Spleen (tissue), 11 donors: ENCODE results near the gene HRH2. TPM values are rescaled to one million over a fixed set of nuclear protein-coding genes. Genes with fewer than 3 reads are reported as not detected.

Experiments
- DNase-seq: peaks from one replicate; pipeline ENCODE4 v3.0.0-alpha.2; 2020
- H3K27ac ChIP-seq, 8 donors: fragments of 200-600 bp; sonication (generic) in 7 of 8; 1 replicate in 4 of 8; 2 replicates in 4 of 8; pipeline versions ENCODE4 v1.5.0 to v1.8.0; 2016 to 2021; ENCODE audit warnings: inconsistent platforms in 4 of 8, mild to moderate bottlenecking in 4 of 8, moderate library complexity in 1 of 8
- H3K27me3 ChIP-seq, 7 donors: fragments of 200-600 bp; sonication (generic) in 6 of 7; replicated peaks in 1 of 7; 1 replicate in 4 of 7; 2 replicates in 3 of 7; pipeline versions ENCODE4 v1.5.0 to v1.8.0; 2016 to 2021; ENCODE audit warnings: inconsistent platforms in 3 of 7, mild to moderate bottlenecking in 1 of 7
- H3K36me3 ChIP-seq, 6 donors: fragments of 200-600 bp; sonication (generic) in 5 of 6; 1 replicate in 4 of 6; 2 replicates in 2 of 6; pipeline versions ENCODE4 v1.5.0 to v1.8.0; 2016 to 2021; ENCODE audit warnings: inconsistent platforms in 2 of 6
- H3K4me1 ChIP-seq, 6 donors: fragments of 200-600 bp; sonication (generic) in 5 of 6; 1 replicate in 3 of 6; 2 replicates in 3 of 6; pipeline versions ENCODE4 v1.5.0 to v1.8.0; 2016 to 2021; ENCODE audit warnings: inconsistent platforms in 3 of 6
- H3K4me3 ChIP-seq, 8 donors: fragments of 200-600 bp; sonication (generic) in 7 of 8; 1 replicate in 4 of 8; 2 replicates in 4 of 8; pipeline versions ENCODE4 v1.5.0 to v1.8.0; 2016 to 2021; ENCODE audit warnings: inconsistent platforms in 4 of 8, mild to moderate bottlenecking in 4 of 8, moderate library complexity in 2 of 8
- H3K9me3 ChIP-seq, 8 donors: fragments of 200-600 bp; sonication (generic) in 7 of 8; 1 replicate in 4 of 8; 2 replicates in 4 of 8; pipeline versions ENCODE4 v1.5.0 to v1.8.0; 2016 to 2021; ENCODE audit warnings: inconsistent platforms in 4 of 8
- POLR2A ChIP-seq, 3 donors: fragments of 450-650 bp; IDR thresholded peaks; one replicate each; pipeline ENCODE4 v1.5.1; 2017; ENCODE audit warnings: antibody characterized with exemption in 3 of 3, mild to moderate bottlenecking in 1 of 3
- POLR2AphosphoS5 ChIP-seq, 3 donors: sonication (generic); formaldehyde crosslinking; IDR thresholded peaks; one replicate each; pipeline ENCODE4 v1.5.1; 2017; ENCODE audit warnings: antibody characterized with exemption in 3 of 3
- WGBS, 5 donors: extraction: QIAGEN DNeasy Blood & Tissue Kit in 3 of 5; methylation state at CpG; one replicate each; pipeline versions ENCODE4 v1.1.5 to v1.1.7; 2013 to 2018; 5-methylcytosine and 5-hydroxymethylcytosine counted together
- intact Hi-C: fragments of 100-400 bp; cut with DNase I; formaldehyde crosslinking; loops from one replicate; pipeline ENCODE4 v1.15.0; 2023; ENCODE audit warnings: low total_unique reads
- polyA plus RNA-seq, 3 donors: library from polyadenylated mRNA; stranded (reverse); fragments of 200-250 nt; gene quantifications; one replicate each; pipeline ENCODE4 v1.2.1, GENCODE V29; 2013
- total RNA-seq, 7 donors: library from RNA; depleted of rRNA in 3 of 7; stranded (reverse); fragments of >200 nt in 3 of 7; fragmentation: NEBNext Ultra II Directional in 4 of 7; extraction: Animal tissue kit (Norgen Biotek cat#: 25700) in 4 of 7; gene quantifications; one replicate each; pipeline versions ENCODE4 v1.1.0 to v1.2.1, GENCODE V29; 2016 to 2021
- TF ChIP-seq, protein P1 (sequence below), 11 experiments: fragments of 200-600 bp in 7 of 11; fragments of 450-650 bp in 4 of 11; sonication (generic) in 4 of 11; IDR thresholded peaks in 8 of 11; conservative IDR thresholded peaks in 3 of 11; 1 replicate in 7 of 11; 2 replicates in 4 of 11; pipeline versions ENCODE4 v1.4.0 to v1.8.0; 2016 to 2021; ENCODE audit warnings: antibody characterized with exemption in 11 of 11, inconsistent platforms in 4 of 11, mild to moderate bottlenecking in 1 of 11
- donor health status: healthy with polysubstance abuse.
- donor health status: DM: no; HTN: no; CAD: no; lungs with moderate emphysema.
- donor health status: DM: no; HTN: no; CAD: no.
- donor health status: Bipolar disorder and iron deficiency.
- donor health status: healthy.
- donor health status: DM: no; HTN: no; CAD: no.
- donor health status: DM: yes; HTN: yes; CAD: no.

Gene HRH2
- total and polyA plus RNA-seq, 10 donors: 1.9 to 85.2 (median 22.3) TPM

- TF ChIP-seq POLR2A (IDR thresholded peaks at IDR 0.05) (no peak), POLR2AphosphoS5 (IDR thresholded peaks at IDR 0.05) (no peak)
- TF ChIP-seq, protein P1, sequence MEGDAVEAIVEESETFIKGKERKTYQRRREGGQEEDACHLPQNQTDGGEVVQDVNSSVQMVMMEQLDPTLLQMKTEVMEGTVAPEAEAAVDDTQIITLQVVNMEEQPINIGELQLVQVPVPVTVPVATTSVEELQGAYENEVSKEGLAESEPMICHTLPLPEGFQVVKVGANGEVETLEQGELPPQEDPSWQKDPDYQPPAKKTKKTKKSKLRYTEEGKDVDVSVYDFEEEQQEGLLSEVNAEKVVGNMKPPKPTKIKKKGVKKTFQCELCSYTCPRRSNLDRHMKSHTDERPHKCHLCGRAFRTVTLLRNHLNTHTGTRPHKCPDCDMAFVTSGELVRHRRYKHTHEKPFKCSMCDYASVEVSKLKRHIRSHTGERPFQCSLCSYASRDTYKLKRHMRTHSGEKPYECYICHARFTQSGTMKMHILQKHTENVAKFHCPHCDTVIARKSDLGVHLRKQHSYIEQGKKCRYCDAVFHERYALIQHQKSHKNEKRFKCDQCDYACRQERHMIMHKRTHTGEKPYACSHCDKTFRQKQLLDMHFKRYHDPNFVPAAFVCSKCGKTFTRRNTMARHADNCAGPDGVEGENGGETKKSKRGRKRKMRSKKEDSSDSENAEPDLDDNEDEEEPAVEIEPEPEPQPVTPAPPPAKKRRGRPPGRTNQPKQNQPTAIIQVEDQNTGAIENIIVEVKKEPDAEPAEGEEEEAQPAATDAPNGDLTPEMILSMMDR (IDR thresholded peaks at IDR 0.05 in 8 of 11, conservative IDR thresholded peaks at IDR 0.05 in 3 of 11): no peak
- no peaks in the 10 kb centered on the region for H3K9me3 ChIP-seq
- H3K27ac ChIP-seq: peak overlapping the region in 3 of 8 donors; percentile 84 to 90 (median 87)
- H3K27me3 ChIP-seq: peaks cover 0 to 4% (median 0%) of the 10 kb centered on the region in 7 donors
- DNase-seq: peak; percentile 39
- H3K4me1 ChIP-seq: peaks cover 0 to 96% (median 50%) of the 10 kb centered on the region in 6 donors
- intact Hi-C loops: loop anchor here (10.0 kb wide), 1 partner anchor 158 kb away; no protein-coding TSS in a partner anchor
- 78 to 94% (median 87%) methylated on average over 16 of the region's 16 CpGs for WGBS, 5 donors
- no peak overlapping the region for H3K4me3 ChIP-seq
- H3K36me3 ChIP-seq: peaks cover 0 to 13% (median 0%) of the 10 kb centered on the region in 6 donors
Observed at GRCh38 chr5:175692235-175692995, 34.5 kb downstream of the HRH2 start.

- peaks cover 0 to 4% (median 0%) of the 10 kb centered on the region in 7 donors for H3K27me3 ChIP-seq
- peaks cover 0 to 89% (median 47%) of the 10 kb centered on the region in 6 donors for H3K4me1 ChIP-seq
- intact Hi-C loops: loop anchor here (10.0 kb wide), 1 partner anchor 158 kb away; no protein-coding TSS in a partner anchor
- peak; percentile 47 for DNase-seq
- peak overlapping the region in 6 of 8 donors; percentile 22 to 90 (median 70) for H3K27ac ChIP-seq
- WGBS, 5 donors: 50 to 70% (median 59%) methylated on average over 9 to 12 of the region's 12 CpGs
- H3K9me3 ChIP-seq: no peaks in the 10 kb centered on the region
- H3K4me3 ChIP-seq: peak overlapping the region in 1 of 8 donors; percentile 17
- peaks cover 0 to 13% (median 0%) of the 10 kb centered on the region in 6 donors for H3K36me3 ChIP-seq
- TF ChIP-seq POLR2AphosphoS5 (IDR thresholded peaks at IDR 0.05) (no peak), POLR2A (IDR thresholded peaks at IDR 0.05) (no peak)
- TF ChIP-seq, protein P1 (IDR thresholded peaks at IDR 0.05 in 8 of 11, conservative IDR thresholded peaks at IDR 0.05 in 3 of 11): no peak
Observed at GRCh38 chr5:175692996-175693710, 35.3 kb downstream of the HRH2 start.

- no peaks in the 10 kb centered on the region for H3K9me3 ChIP-seq
- intact Hi-C loops: loop anchor here (10.0 kb wide), 1 partner anchor 159 kb away; no protein-coding TSS in a partner anchor
Observed at GRCh38 chr5:175693741-175694140, 35.9 kb downstream of the HRH2 start.

More at GRCh38 chr5:175693741-175694140, 35.9 kb downstream of the HRH2 start:
- Histone ChIP-seq H3K27me3 (peaks cover 0 to 4% (median 0%) of the 10 kb centered on the region in 7 donors), H3K4me3 (peak overlapping the region in 1 of 8 donors; percentile 17), H3K36me3 (peaks cover 0 to 19% (median 0%) of the 10 kb centered on the region in 6 donors), H3K4me1 (peaks cover 0 to 83% (median 44%) of the 10 kb centered on the region in 6 donors), H3K27ac (peak overlapping the region in 6 of 8 donors; percentile 27 to 90 (median 76))
- no peak for TF ChIP-seq POLR2A (IDR thresholded peaks at IDR 0.05)
- TF ChIP-seq, protein P1 (IDR thresholded peaks at IDR 0.05 in 8 of 11, conservative IDR thresholded peaks at IDR 0.05 in 3 of 11): no peak
- TF ChIP-seq POLR2AphosphoS5 (IDR thresholded peaks at IDR 0.05): no peak
- DNase-seq: peak; percentile 47
- 26 to 62% (median 45%) methylated on average over 5 of the region's 5 CpGs for WGBS, 5 donors
